Panc1 (cell line): ENCODE results near the gene SMTNL2. TPM values are rescaled to one million over a fixed set of nuclear protein-coding genes. Genes with fewer than 3 reads are reported as not detected.

Source experiments
- ATAC-seq: fragments of 200-7000 bp; cut with Tn5 transposase; 2 replicates; pipeline ENCODE4 v1.9.1; 2020; ENCODE audit warnings: mild to moderate bottlenecking, moderate library complexity
- BruUV-seq: library from RNA; stranded (reverse); fragments of 400-500 nt; replicated peaks from 2 replicates; lab custom pipeline; 2021; lab: Mats Ljungman, UMichigan
- CTCF ChIA-PET: fragments of 300-600 bp; sonication (Branson Sonifier 250); formaldehyde crosslinking; loops from one replicate; lab custom pipeline; 2022; ENCODE audit warnings: antibody characterized with exemption; lab: Charles Lee
- POLR2A ChIA-PET: fragments of 300-600 bp; sonication (Branson Sonifier 250); formaldehyde crosslinking; loops from one replicate; lab custom pipeline; 2022; ENCODE audit warnings: antibody characterized with exemption; lab: Charles Lee
- DNase-seq: peaks from one replicate; pipeline ENCODE4 v3.0.0-alpha.2; 2010; ENCODE audit warnings: low read depth, low spot score
- H3K27ac ChIP-seq: 2 replicates; pipeline ENCODE4 v1.5.1; 2011; ENCODE audit warnings: mild to moderate bottlenecking, low read length, inconsistent platforms
- H3K27me3 ChIP-seq: fragments of 200-500 bp; sonication (Bioruptor generic); 2 replicates; pipeline ENCODE4 v1.6.0; 2014; ENCODE audit warnings: low read length, inconsistent platforms; ENCODE audit not compliant: control insufficient read depth, insufficient read depth
- H3K36me3 ChIP-seq: fragments of 200-500 bp; sonication (Bioruptor generic); 2 replicates; pipeline ENCODE4 v1.5.1; 2014; ENCODE audit warnings: inconsistent platforms, mild to moderate bottlenecking, low read length, moderate library complexity; ENCODE audit not compliant: control insufficient read depth, insufficient read depth
- H3K4me1 ChIP-seq: 2 replicates; pipeline ENCODE4 v1.5.1; 2011; ENCODE audit warnings: inconsistent platforms, mild to moderate bottlenecking, low read length, moderate library complexity; ENCODE audit not compliant: control insufficient read depth, insufficient read depth
- H3K4me3 ChIP-seq, 2 experiments: 2 replicates each; pipeline ENCODE4 v1.5.1; 2011 to 2012; ENCODE audit warnings: low read depth in 2 of 2, low read length in 2 of 2, mild to moderate bottlenecking in 2 of 2, inconsistent platforms in 1 of 2, moderate library complexity in 1 of 2
- H3K9me3 ChIP-seq: fragments of 200-500 bp; sonication (Bioruptor generic); 2 replicates; pipeline ENCODE4 v1.5.1; 2014; ENCODE audit warnings: low read depth, mild to moderate bottlenecking, inconsistent platforms, low read length, moderate library complexity; ENCODE audit not compliant: control insufficient read depth, insufficient read depth
- POLR2AphosphoS5 ChIP-seq: IDR thresholded peaks from 2 replicates; pipeline ENCODE4 v1.6.1; 2012; ENCODE audit warnings: mild to moderate bottlenecking, low read depth, low read length, moderate library complexity
- SIN3A ChIP-seq: IDR thresholded peaks from 2 replicates; pipeline ENCODE4 v1.6.1; 2012; ENCODE audit warnings: low read depth, mild to moderate bottlenecking, low read length, moderate library complexity, borderline replicate concordance; ENCODE audit not compliant: insufficient read depth
- TCF7L2 ChIP-seq: IDR thresholded peaks from 2 replicates; pipeline ENCODE4 v1.6.1; 2011; ENCODE audit warnings: mild to moderate bottlenecking, low read depth, low read length, inconsistent platforms
- in situ Hi-C: cut with HindIII; loops from 2 replicates; pipeline ENCODE4 v1.10.0; 2016; ENCODE audit warnings: low sequenced_read_pairs, low pct_unique_long_range_greater_than_20kb
- intact Hi-C: fragments of 100-400 bp; cut with micrococcal nuclease; formaldehyde crosslinking; loops from one replicate; pipeline ENCODE4 v1.10.0; 2022; ENCODE audit not compliant: unreplicated experiment
- total RNA-seq: library from RNA; stranded (reverse); gene quantifications from one replicate; pipeline ENCODE4 v1.2.1, GENCODE V29; 2021; ENCODE audit not compliant: unreplicated experiment
- TF ChIP-seq, protein P1 (sequence below), 2 experiments: IDR thresholded peaks; 2 replicates each; pipeline ENCODE4 v1.6.1; 2011 to 2012; ENCODE audit warnings: low read depth in 2 of 2, control low read depth in 1 of 2, low read length in 1 of 2, mild to moderate bottlenecking in 1 of 2, moderate library complexity in 1 of 2; ENCODE audit not compliant: insufficient read depth in 1 of 2
- TF ChIP-seq, protein P2 (sequence below): fragments of 450-650 bp; IDR thresholded peaks from 2 replicates; pipeline ENCODE4 v1.5.1; 2017; ENCODE audit warnings: mild to moderate bottlenecking

The SMTNL2 gene
- total RNA-seq, 1 experiment from 2014 or later = not detected

DNA sequence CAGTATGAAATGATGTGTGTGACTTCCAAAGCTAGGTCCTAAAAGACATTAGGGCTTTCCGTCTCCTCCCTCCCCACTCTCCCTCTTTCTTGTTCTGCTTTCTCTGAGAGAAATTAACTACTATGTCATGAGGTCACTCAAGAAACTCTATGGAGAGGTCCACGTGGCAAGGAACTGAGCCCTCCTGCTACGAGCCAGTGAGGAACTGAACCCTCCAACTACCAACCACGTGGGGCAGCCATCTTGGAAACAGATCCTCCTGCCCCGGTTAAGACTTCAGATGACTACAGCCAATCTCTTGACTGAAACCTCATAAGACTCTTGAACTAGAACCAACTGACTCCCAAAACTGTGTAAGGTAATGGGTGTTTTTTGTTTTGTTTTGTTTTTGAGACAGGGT, 61.3 kb downstream of the SMTNL2 start:
- intact Hi-C loops (no loop called here), in situ Hi-C loops (no loop called here)
- Histone ChIP-seq H3K9me3 (no peaks in the 10 kb centered on the region), H3K27ac (no peak overlapping the region), H3K27me3 (peaks cover 2% of the 10 kb centered on the region; the same call in 1 of the 2 replicates), H3K4me3 (no peak overlapping the region), H3K4me1 (no peaks in the 10 kb centered on the region), H3K36me3 (no peaks in the 10 kb centered on the region)
- no peak for TF ChIP-seq TCF7L2
- TF ChIP-seq, protein P1, sequence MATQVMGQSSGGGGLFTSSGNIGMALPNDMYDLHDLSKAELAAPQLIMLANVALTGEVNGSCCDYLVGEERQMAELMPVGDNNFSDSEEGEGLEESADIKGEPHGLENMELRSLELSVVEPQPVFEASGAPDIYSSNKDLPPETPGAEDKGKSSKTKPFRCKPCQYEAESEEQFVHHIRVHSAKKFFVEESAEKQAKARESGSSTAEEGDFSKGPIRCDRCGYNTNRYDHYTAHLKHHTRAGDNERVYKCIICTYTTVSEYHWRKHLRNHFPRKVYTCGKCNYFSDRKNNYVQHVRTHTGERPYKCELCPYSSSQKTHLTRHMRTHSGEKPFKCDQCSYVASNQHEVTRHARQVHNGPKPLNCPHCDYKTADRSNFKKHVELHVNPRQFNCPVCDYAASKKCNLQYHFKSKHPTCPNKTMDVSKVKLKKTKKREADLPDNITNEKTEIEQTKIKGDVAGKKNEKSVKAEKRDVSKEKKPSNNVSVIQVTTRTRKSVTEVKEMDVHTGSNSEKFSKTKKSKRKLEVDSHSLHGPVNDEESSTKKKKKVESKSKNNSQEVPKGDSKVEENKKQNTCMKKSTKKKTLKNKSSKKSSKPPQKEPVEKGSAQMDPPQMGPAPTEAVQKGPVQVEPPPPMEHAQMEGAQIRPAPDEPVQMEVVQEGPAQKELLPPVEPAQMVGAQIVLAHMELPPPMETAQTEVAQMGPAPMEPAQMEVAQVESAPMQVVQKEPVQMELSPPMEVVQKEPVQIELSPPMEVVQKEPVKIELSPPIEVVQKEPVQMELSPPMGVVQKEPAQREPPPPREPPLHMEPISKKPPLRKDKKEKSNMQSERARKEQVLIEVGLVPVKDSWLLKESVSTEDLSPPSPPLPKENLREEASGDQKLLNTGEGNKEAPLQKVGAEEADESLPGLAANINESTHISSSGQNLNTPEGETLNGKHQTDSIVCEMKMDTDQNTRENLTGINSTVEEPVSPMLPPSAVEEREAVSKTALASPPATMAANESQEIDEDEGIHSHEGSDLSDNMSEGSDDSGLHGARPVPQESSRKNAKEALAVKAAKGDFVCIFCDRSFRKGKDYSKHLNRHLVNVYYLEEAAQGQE (IDR thresholded peaks at IDR 0.05; ENCODE audit: insufficient read depth in 1 of 2, low read depth in 2 of 2, low read length in 1 of 2) = no peak
- TF ChIP-seq POLR2AphosphoS5 = no peak
- TF ChIP-seq, protein P2, sequence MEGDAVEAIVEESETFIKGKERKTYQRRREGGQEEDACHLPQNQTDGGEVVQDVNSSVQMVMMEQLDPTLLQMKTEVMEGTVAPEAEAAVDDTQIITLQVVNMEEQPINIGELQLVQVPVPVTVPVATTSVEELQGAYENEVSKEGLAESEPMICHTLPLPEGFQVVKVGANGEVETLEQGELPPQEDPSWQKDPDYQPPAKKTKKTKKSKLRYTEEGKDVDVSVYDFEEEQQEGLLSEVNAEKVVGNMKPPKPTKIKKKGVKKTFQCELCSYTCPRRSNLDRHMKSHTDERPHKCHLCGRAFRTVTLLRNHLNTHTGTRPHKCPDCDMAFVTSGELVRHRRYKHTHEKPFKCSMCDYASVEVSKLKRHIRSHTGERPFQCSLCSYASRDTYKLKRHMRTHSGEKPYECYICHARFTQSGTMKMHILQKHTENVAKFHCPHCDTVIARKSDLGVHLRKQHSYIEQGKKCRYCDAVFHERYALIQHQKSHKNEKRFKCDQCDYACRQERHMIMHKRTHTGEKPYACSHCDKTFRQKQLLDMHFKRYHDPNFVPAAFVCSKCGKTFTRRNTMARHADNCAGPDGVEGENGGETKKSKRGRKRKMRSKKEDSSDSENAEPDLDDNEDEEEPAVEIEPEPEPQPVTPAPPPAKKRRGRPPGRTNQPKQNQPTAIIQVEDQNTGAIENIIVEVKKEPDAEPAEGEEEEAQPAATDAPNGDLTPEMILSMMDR = no peak
- TF ChIP-seq SIN3A = no peak
- ATAC-seq = no peak
- CTCF ChIA-PET = no interaction called here
- DNase-seq = no peak
- POLR2A ChIA-PET = interaction anchor here (0.7 kb wide), 1 partner anchor 165 kb away, joined by 3 read pairs; no protein-coding TSS in a partner anchor
- no TSS peak for BruUV-seq

DNA sequence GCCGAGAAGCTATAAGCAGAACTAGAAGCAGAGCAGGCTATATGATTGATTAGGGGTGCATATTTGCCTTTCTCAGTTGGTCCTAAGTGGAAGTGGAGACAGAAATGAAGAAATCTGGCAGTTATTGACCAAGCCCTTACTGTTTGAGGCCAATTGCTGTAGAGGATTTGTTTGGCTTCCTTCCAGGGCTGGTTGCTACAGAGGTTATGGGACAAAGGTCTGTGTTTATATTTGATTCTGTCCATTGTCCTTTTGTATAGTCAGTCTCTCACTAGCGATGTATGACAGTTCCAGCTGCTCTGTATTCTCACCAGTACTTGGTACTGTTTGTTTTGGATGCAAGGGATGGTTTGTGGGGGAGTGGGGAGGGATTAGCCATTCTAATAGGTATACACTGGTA, 64.4 kb downstream of the SMTNL2 start:
- TF ChIP-seq, protein P1 (IDR thresholded peaks at IDR 0.05; ENCODE audit: insufficient read depth in 1 of 2, low read depth in 2 of 2, low read length in 1 of 2) = no peak
- TF ChIP-seq SIN3A (no peak), POLR2AphosphoS5 (no peak), TCF7L2 (no peak)
- TF ChIP-seq, protein P2 = no peak
- no TSS peak for BruUV-seq
- ATAC-seq (no peak), DNase-seq (no peak)
- no peak overlapping the region for H3K4me3 ChIP-seq
- 0 out of 2 replicates have a peak, but pooled peaks cover 2% of the 10 kb centered on the region for H3K27me3 ChIP-seq
- intact Hi-C loops (no loop called here), in situ Hi-C loops (no loop called here)
- H3K4me1 ChIP-seq = no peaks in the 10 kb centered on the region
- H3K9me3 ChIP-seq = no peaks in the 10 kb centered on the region
- no peak overlapping the region for H3K27ac ChIP-seq
- ChIA-PET CTCF (no interaction called here), POLR2A (no interaction called here)
- H3K36me3 ChIP-seq = no peaks in the 10 kb centered on the region
